IPS DF 6.9 (cell line): ENCODE measurements around the gene PLCB3.

Experiments used
- DNase-seq: peaks from one replicate; pipeline ENCODE4 v3.0.0-alpha.2; 2013; ENCODE audit warnings: low read depth, low spot score
- H3K27ac ChIP-seq: one replicate; pipeline ENCODE4 v1.5.1; 2013; ENCODE audit warnings: low read length, control low read depth
- H3K27me3 ChIP-seq: 2 replicates; pipeline ENCODE4 v1.6.1; 2013; ENCODE audit warnings: mild to moderate bottlenecking, low read length; ENCODE audit not compliant: control insufficient read depth, insufficient read depth
- H3K36me3 ChIP-seq: 2 replicates; pipeline ENCODE4 v1.6.1; 2013; ENCODE audit warnings: low read length; ENCODE audit not compliant: control insufficient read depth, insufficient read depth
- H3K4me1 ChIP-seq: 2 replicates; pipeline ENCODE4 v1.6.1; 2013; ENCODE audit warnings: low read length; ENCODE audit not compliant: control insufficient read depth, insufficient read depth
- H3K4me3 ChIP-seq: 2 replicates; pipeline ENCODE4 v1.5.1; 2013; ENCODE audit warnings: mild to moderate bottlenecking, low read length
- H3K9me3 ChIP-seq: 2 replicates; pipeline ENCODE4 v1.6.1; 2013; ENCODE audit warnings: low read length, inconsistent platforms; ENCODE audit not compliant: control insufficient read depth, insufficient read depth
- WGBS: extraction: QIAGEN DNeasy Blood & Tissue Kit; methylation state at CpG from one replicate; pipeline ENCODE4 v1.1.7; 2013; ENCODE audit warnings: mixed read lengths, missing lambda C conversion rate; ENCODE audit not compliant: insufficient read length, insufficient coverage; 5-methylcytosine and 5-hydroxymethylcytosine counted together

PLCB3 gene

DNA sequence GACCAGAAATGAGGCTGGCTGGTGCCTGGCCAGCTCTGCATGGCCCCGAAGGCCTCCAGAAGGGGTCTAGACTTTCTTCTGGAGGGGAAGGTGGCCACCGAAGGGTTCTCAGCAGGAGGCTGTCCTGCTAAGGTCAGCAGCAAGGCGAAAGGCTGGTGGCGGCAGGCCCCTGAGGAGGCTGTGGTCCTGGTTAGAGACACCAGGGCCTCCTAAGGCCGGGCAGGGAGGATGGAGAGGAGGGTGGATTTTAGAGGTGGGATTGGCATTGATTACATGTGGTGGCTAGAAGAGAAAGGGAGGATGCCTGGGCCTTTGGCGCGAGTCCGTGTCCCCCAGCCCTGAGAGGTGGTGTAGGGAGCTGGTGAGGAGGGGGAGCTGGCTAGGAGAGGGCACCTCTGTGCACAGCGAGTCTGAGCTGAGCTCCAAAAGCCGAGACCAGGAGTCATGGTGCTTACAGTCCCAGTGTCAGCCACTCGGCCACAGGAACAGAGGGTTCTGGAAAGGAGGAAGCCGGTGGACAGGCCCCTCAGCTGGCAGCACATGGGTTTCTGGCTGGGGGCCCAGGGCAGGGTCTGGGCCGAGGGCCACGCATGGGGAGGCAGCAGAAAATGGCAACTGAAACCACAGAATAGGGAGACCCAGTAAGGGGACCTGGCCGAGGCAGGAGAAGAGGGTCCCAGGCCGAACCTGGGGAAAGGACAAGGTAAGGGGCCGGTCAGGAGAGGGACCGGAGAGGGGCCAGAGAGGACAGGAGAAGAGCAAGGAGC is 42.4 kb upstream of the PLCB3 start:
- Histone ChIP-seq H3K27me3 (no peaks in the 10 kb centered on the region), H3K4me1 (peaks cover 2% of the 10 kb centered on the region; the same call in 1 of the 2 replicates), H3K27ac (no peak overlapping the region), H3K9me3 (no peaks in the 10 kb centered on the region), H3K36me3 (peaks cover 21% of the 10 kb centered on the region), H3K4me3 (no peak overlapping the region)
- no peak for DNase-seq
- WGBS, result no CpG with 5 or more reads among the region's 18 CpGs

DNA sequence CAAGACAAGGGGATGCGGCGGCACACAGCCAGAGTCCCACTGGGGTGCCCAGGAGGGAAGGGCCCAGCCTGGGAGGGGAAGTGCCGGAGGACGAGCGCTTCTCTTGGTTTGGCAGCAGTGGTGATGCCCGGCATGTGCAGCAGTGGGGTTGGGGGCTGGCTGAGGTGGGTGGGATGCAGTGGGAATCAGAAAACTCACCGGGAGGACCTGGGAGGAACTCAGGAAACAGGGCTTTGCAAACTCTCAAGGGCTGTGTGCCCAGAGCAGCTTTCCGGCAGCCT is 41.8 kb upstream of the PLCB3 start:
- no peaks in the 10 kb centered on the region for H3K9me3 ChIP-seq
- no peaks in the 10 kb centered on the region for H3K27me3 ChIP-seq
- no peak overlapping the region for H3K27ac ChIP-seq
- H3K36me3 ChIP-seq, result peaks cover 18% of the 10 kb centered on the region
- WGBS, result no CpG with 5 or more reads among the region's 8 CpGs
- peaks cover 2% of the 10 kb centered on the region; the same call in 1 of the 2 replicates for H3K4me1 ChIP-seq
- no peak overlapping the region for H3K4me3 ChIP-seq
- DNase-seq, result no peak

- Histone ChIP-seq H3K27me3 (no peaks in the 10 kb centered on the region), H3K36me3 (peaks cover 16% of the 10 kb centered on the region)
- no CpG with 5 or more reads among the region's 24 CpGs for WGBS
Measured at GRCh38 chr11:64210301-64211020, 40.9 kb upstream of the PLCB3 start.

GRCh38 chr11:64211181-64211872 is 40.0 kb upstream of the PLCB3 start:
- Histone ChIP-seq H3K9me3 (no peaks in the 10 kb centered on the region), H3K4me1 (peaks cover 2% of the 10 kb centered on the region; the same call in 1 of the 2 replicates), H3K27ac (no peak overlapping the region), H3K27me3 (no peaks in the 10 kb centered on the region), H3K4me3 (no peak overlapping the region), H3K36me3 (peaks cover 9% of the 10 kb centered on the region)
- no peak for DNase-seq
- no CpG with 5 or more reads among the region's 30 CpGs for WGBS

More at GRCh38 chr11:64210301-64211020, 40.9 kb upstream of the PLCB3 start:
- H3K9me3 ChIP-seq, result no peaks in the 10 kb centered on the region
- DNase-seq, result no peak
- no peak overlapping the region for H3K27ac ChIP-seq
- no peak overlapping the region for H3K4me3 ChIP-seq
- H3K4me1 ChIP-seq, result peaks cover 2% of the 10 kb centered on the region; the same call in 1 of the 2 replicates

DNA sequence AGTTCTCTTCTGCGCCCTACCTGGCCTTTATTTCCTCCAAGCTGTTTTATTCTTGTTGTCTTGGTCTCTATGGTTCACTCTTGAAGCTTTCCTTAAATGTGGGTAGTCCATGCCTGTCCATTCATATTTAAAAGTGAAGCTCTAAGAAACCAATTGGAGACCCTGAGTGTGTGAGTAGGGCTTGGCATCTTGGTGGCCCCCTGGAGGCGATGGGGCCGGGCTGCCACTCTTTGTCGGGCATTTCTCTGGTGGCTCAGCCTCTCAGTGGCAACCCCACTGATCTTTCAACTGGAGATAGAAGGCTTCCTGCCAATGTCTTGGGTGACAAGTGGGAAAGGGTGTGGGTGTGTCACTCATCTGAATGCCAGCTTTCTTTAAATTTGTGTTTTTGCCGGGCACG is 34.5 kb upstream of the PLCB3 start:
- no peak overlapping the region for H3K27ac ChIP-seq
- DNase-seq, result no peak
- H3K27me3 ChIP-seq, result no peaks in the 10 kb centered on the region
- no peaks in the 10 kb centered on the region for H3K9me3 ChIP-seq
- no peak overlapping the region for H3K4me3 ChIP-seq
- peaks cover 16% of the 10 kb centered on the region; the same call in 1 of the 2 replicates for H3K36me3 ChIP-seq
- WGBS, result no CpG with 5 or more reads among the region's 6 CpGs
- H3K4me1 ChIP-seq, result no peaks in the 10 kb centered on the region; the same call in 1 of the 2 replicates

DNA sequence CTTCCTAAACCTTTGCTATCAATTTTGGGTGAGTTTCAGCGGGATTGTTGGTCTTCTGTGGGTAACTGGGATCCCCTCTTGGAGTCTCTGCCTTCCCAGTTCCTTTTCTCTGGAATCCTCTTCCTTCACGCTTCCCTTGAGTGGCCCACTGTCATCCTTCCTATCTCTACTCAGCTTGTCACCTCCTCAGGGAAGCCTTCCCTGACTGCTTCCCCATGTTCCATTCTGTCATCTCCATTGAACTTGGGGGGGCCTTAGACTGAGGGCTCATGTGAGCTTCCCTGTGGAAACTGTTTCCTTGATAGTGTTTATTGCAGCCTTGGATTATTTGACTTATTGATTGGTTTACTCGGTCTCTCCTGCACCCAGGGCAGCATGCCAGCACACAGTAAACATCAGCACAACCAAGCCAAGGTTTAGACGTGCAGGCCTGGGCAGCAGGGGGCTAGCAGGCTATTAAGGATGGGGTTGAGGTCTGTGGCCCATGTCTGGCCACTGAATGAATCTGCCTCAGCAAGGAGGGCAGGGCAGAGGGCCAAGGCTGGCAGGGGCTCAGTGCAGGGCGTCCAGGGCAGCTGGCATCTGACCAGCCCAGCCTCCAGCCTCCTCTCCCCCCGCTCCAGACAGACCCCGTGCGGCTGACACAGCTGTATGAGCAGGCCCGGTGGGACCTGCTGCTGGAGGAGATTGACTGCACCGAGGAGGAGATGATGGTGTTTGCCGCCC is 32.5 kb upstream of the PLCB3 start:
- Histone ChIP-seq H3K36me3 (peaks cover 16% of the 10 kb centered on the region; the same call in 1 of the 2 replicates), H3K9me3 (no peaks in the 10 kb centered on the region), H3K4me3 (no peak overlapping the region), H3K4me1 (no peaks in the 10 kb centered on the region; the same call in 1 of the 2 replicates), H3K27me3 (no peaks in the 10 kb centered on the region), H3K27ac (no peak overlapping the region)
- no CpG with 5 or more reads among the region's 11 CpGs for WGBS
- no peak for DNase-seq

DNA sequence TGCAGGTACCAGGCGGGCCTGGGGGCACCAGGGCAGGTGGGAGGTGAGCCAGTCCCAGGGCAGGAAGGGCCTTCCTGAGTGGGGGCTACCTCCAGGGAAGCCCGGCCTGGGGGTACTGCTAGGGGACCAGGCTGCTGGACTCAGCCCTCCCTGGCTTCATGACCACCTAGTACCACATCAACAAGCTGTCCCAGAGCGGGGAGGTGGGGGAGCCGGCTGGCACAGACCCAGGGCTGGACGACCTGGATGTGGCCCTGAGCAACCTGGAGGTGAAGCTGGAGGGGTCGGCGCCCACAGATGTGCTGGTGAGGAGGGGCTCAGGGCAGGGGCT is 32.0 kb upstream of the PLCB3 start:
- no CpG with 5 or more reads among the region's 7 CpGs for WGBS
- DNase-seq, result no peak
- no peak overlapping the region for H3K4me3 ChIP-seq
- no peaks in the 10 kb centered on the region; the same call in 1 of the 2 replicates for H3K4me1 ChIP-seq
- H3K27ac ChIP-seq, result no peak overlapping the region
- H3K36me3 ChIP-seq, result peaks cover 16% of the 10 kb centered on the region; the same call in 1 of the 2 replicates
- no peaks in the 10 kb centered on the region for H3K9me3 ChIP-seq
- no peaks in the 10 kb centered on the region for H3K27me3 ChIP-seq

GRCh38 chr11:64219755-64220154 is 31.6 kb upstream of the PLCB3 start:
- Histone ChIP-seq H3K36me3 (peaks cover 16% of the 10 kb centered on the region; the same call in 1 of the 2 replicates), H3K27me3 (no peaks in the 10 kb centered on the region), H3K4me3 (no peak overlapping the region), H3K9me3 (no peaks in the 10 kb centered on the region), H3K4me1 (no peaks in the 10 kb centered on the region; the same call in 1 of the 2 replicates), H3K27ac (no peak overlapping the region)
- no CpG with 5 or more reads among the region's 10 CpGs for whole genome bisulfite sequencing
- DNase-seq, result no peak

- H3K4me1 ChIP-seq, result peaks cover 2% of the 10 kb centered on the region; the same call in 1 of the 2 replicates
- no peak overlapping the region for H3K4me3 ChIP-seq
- no peaks in the 10 kb centered on the region for H3K27me3 ChIP-seq
- H3K27ac ChIP-seq, result no peak overlapping the region
- H3K9me3 ChIP-seq, result no peaks in the 10 kb centered on the region
- H3K36me3 ChIP-seq, result peaks cover 16% of the 10 kb centered on the region; the same call in 1 of the 2 replicates
- no peak for DNase-seq
- no CpG with 5 or more reads among the region's 17 CpGs for WGBS
Measured at GRCh38 chr11:64220271-64220670, 31.1 kb upstream of the PLCB3 start.

DNA sequence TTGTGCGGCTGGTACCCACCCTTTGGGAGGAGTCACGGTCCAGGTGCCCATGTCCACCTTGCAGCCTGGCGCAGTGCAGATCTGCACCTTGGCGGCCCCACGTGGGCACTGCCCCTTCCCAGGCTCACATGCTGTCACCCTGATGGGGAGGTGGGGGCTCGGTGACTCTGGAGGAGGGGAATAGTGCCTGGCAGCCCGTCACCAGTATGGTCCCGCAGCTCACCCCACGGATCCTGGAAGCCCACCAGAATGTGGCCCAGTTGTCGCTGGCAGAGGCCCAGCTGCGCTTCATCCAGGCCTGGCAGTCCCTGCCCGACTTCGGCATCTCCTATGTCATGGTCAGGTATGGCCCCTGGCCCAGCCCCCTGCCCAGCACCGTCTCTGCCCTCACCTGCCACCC is 30.5 kb upstream of the PLCB3 start:
- WGBS, result no CpG with 5 or more reads among the region's 14 CpGs
- Histone ChIP-seq H3K27me3 (no peaks in the 10 kb centered on the region), H3K27ac (no peak overlapping the region), H3K4me3 (no peak overlapping the region), H3K36me3 (peaks cover 16% of the 10 kb centered on the region; the same call in 1 of the 2 replicates), H3K4me1 (peaks cover 2% of the 10 kb centered on the region; the same call in 1 of the 2 replicates), H3K9me3 (no peaks in the 10 kb centered on the region)
- DNase-seq, result no peak
